Measurements from ENCODE around the gene ABCA1. TPM values are rescaled to one million over a fixed set of nuclear protein-coding genes. Genes with fewer than 3 reads are reported as not detected.
"Not testable (repeated sequence)": the region's sequence is repeated elsewhere in the genome, so short reads cannot be mapped to it uniquely, and the experiment has no call there.

Gene ABCA1
- total RNA-seq, 3 donors from 2014 or later (not counting 1 experiment from before 2014, with no cell fraction given), result 1.9 to 10.8 (median 4.8) TPM

- H3K4me1 ChIP-seq (ENCODE audit: control insufficient read depth, insufficient read depth, low read length), result peaks cover 23% of the 10 kb centered on the region
- ATAC-seq (no peak), DNase-seq (no peak)
- H3K27ac Mint-ChIP-seq, result no peak overlapping the region
- H3K4me1 Mint-ChIP-seq, result peaks cover 25 to 26% of the 10 kb centered on the region in 2 donors
- peaks cover 9% of the 10 kb centered on the region for H3K27me3 ChIP-seq (ENCODE audit: control insufficient read depth, insufficient read depth, low read length)
- peaks cover 20 to 33% of the 10 kb centered on the region in 2 donors for H3K27me3 Mint-ChIP-seq (ENCODE audit: low read depth in 2 of 2)
- H3K9me3 Mint-ChIP-seq, result no peaks in the 10 kb centered on the region
- 100% methylated on average over 1 of the region's 2 CpGs for WGBS (ENCODE audit: insufficient coverage)
- no peak overlapping the region for H3K4me3 Mint-ChIP-seq
- no peaks in the 10 kb centered on the region for H3K36me3 ChIP-seq (ENCODE audit: control insufficient read depth, insufficient read depth, low read length)
- TF ChIP-seq CTCF (IDR thresholded peaks at IDR 0.05), result no peak
- intact Hi-C loops (cut with micrococcal nuclease), result loop anchor here (10.0 kb wide), 1 partner anchor 492 kb away; no protein-coding TSS in a partner anchor
- H3K36me3 Mint-ChIP-seq, result no peaks in the 10 kb centered on the region
- H3K9me3 ChIP-seq (ENCODE audit: control insufficient read depth, insufficient read depth, low read length), result no peaks in the 10 kb centered on the region
- no peak overlapping the region for H3K27ac ChIP-seq (ENCODE audit: low read length)
- no peak overlapping the region for H3K4me3 ChIP-seq (ENCODE audit: low read length)
Measured at GRCh38 chr9:104923289-104923688, 4.7 kb downstream of the ABCA1 start.

- H3K4me3 ChIP-seq (ENCODE audit: low read length); H3K27ac ChIP-seq (ENCODE audit: low read length); H3K36me3 Mint-ChIP-seq; H3K9me3 Mint-ChIP-seq; H3K27me3 ChIP-seq (ENCODE audit: control insufficient read depth, insufficient read depth, low read length); H3K4me3 Mint-ChIP-seq; DNase-seq; H3K9me3 ChIP-seq (ENCODE audit: control insufficient read depth, insufficient read depth, low read length); H3K36me3 ChIP-seq (ENCODE audit: control insufficient read depth, insufficient read depth, low read length); H3K27ac Mint-ChIP-seq; ATAC-seq: not testable (repeated sequence)
- peaks cover 18% of the 10 kb centered on the region for H3K4me1 ChIP-seq (ENCODE audit: control insufficient read depth, insufficient read depth, low read length)
- peaks cover 21% of the 10 kb centered on the region in 2 donors for H3K4me1 Mint-ChIP-seq
- intact Hi-C loops (cut with micrococcal nuclease), result loop anchor here (10.0 kb wide), 1 partner anchor 492 kb away; no protein-coding TSS in a partner anchor
- peaks cover 15 to 33% of the 10 kb centered on the region in 2 donors for H3K27me3 Mint-ChIP-seq (ENCODE audit: low read depth in 2 of 2)
- WGBS (ENCODE audit: insufficient coverage), result 96% methylated on average over 6 of the region's 7 CpGs
Measured at GRCh38 chr9:104922748-104923147, 5.2 kb downstream of the ABCA1 start.

GRCh38 chr9:104921067-104921741, 6.8 kb downstream of the ABCA1 start:
- H3K4me1 Mint-ChIP-seq, result peaks cover 7% of the 10 kb centered on the region in 2 donors

More at GRCh38 chr9:104921067-104921741, 6.8 kb downstream of the ABCA1 start:
- no peaks in the 10 kb centered on the region for H3K9me3 Mint-ChIP-seq
- 28% methylated on average over 2 of the region's 3 CpGs for WGBS (ENCODE audit: insufficient coverage)
- Histone ChIP-seq H3K27ac (ENCODE audit: low read length) (no peak overlapping the region), H3K27me3 (ENCODE audit: control insufficient read depth, insufficient read depth, low read length) (peaks cover 9% of the 10 kb centered on the region), H3K4me1 (ENCODE audit: control insufficient read depth, insufficient read depth, low read length) (peaks cover 4% of the 10 kb centered on the region), H3K4me3 (ENCODE audit: low read length) (no peak overlapping the region), H3K9me3 (ENCODE audit: control insufficient read depth, insufficient read depth, low read length) (no peaks in the 10 kb centered on the region), H3K36me3 (ENCODE audit: control insufficient read depth, insufficient read depth, low read length) (no peaks in the 10 kb centered on the region)
- H3K27ac Mint-ChIP-seq, result no peak overlapping the region
- H3K4me3 Mint-ChIP-seq, result no peak overlapping the region
- no peak for ATAC-seq
- H3K36me3 Mint-ChIP-seq, result no peaks in the 10 kb centered on the region
- TF ChIP-seq CTCF (IDR thresholded peaks at IDR 0.05), result no peak
- DNase-seq, result no peak
- H3K27me3 Mint-ChIP-seq (ENCODE audit: low read depth in 2 of 2), result peaks cover 16 to 33% of the 10 kb centered on the region in 2 donors
- intact Hi-C loops (cut with micrococcal nuclease), result loop anchor here (10.0 kb wide), 1 partner anchor 494 kb away; no protein-coding TSS in a partner anchor

All from natural killer cell (primary cell).